Testis (tissue), 2 donors: ENCODE results near the gene CLEC18B.

ENCODE experiments used
- POLR2A ChIP-seq: fragments of 450-650 bp; IDR thresholded peaks from one replicate; pipeline ENCODE4 v1.6.1; 2017; ENCODE audit warnings: antibody characterized with exemption, mild to moderate bottlenecking, moderate library complexity
- TF ChIP-seq, protein P1 (sequence below), 3 experiments: fragments of 450-650 bp in 2 of 3; fragments of 200-600 bp in 1 of 3; sonication (generic) in 1 of 3; IDR thresholded peaks; one replicate each; pipeline ENCODE4 v1.5.1; 2016 to 2019; ENCODE audit warnings: antibody characterized with exemption in 3 of 3, mild to moderate bottlenecking in 2 of 3, moderate library complexity in 1 of 3

DNA sequence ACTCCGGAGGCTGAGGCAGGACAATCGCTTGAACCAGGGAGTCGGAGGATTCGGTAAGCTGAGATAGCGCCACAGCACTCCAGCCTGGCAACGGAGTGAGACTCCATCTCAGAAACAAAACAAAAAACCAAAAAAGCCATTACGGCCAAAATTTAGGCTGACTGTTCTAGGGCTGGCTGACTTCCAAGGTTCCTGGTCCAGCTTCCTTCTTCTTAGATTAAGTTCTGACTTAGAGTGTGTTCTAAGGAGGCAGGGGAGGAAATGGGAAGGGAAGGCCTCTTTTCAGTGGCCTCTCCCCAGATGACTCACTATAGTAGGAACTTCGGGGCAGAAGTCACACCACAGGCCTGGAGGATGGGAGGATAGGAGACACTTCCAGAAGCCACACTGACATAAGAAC is 27.7 kb upstream of the CLEC18B start:
- TF ChIP-seq, protein P1, sequence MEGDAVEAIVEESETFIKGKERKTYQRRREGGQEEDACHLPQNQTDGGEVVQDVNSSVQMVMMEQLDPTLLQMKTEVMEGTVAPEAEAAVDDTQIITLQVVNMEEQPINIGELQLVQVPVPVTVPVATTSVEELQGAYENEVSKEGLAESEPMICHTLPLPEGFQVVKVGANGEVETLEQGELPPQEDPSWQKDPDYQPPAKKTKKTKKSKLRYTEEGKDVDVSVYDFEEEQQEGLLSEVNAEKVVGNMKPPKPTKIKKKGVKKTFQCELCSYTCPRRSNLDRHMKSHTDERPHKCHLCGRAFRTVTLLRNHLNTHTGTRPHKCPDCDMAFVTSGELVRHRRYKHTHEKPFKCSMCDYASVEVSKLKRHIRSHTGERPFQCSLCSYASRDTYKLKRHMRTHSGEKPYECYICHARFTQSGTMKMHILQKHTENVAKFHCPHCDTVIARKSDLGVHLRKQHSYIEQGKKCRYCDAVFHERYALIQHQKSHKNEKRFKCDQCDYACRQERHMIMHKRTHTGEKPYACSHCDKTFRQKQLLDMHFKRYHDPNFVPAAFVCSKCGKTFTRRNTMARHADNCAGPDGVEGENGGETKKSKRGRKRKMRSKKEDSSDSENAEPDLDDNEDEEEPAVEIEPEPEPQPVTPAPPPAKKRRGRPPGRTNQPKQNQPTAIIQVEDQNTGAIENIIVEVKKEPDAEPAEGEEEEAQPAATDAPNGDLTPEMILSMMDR (IDR thresholded peaks at IDR 0.05): no peak
- no peak for TF ChIP-seq POLR2A
